ENCODE data around the gene RIN2.

Gene RIN2

GRCh38 chr20:19742974-19743639, 15.0 kb upstream of the RIN2 start:
- TF ChIP-seq, protein P1, sequence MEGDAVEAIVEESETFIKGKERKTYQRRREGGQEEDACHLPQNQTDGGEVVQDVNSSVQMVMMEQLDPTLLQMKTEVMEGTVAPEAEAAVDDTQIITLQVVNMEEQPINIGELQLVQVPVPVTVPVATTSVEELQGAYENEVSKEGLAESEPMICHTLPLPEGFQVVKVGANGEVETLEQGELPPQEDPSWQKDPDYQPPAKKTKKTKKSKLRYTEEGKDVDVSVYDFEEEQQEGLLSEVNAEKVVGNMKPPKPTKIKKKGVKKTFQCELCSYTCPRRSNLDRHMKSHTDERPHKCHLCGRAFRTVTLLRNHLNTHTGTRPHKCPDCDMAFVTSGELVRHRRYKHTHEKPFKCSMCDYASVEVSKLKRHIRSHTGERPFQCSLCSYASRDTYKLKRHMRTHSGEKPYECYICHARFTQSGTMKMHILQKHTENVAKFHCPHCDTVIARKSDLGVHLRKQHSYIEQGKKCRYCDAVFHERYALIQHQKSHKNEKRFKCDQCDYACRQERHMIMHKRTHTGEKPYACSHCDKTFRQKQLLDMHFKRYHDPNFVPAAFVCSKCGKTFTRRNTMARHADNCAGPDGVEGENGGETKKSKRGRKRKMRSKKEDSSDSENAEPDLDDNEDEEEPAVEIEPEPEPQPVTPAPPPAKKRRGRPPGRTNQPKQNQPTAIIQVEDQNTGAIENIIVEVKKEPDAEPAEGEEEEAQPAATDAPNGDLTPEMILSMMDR (IDR thresholded peaks at IDR 0.05), result no peak
- Histone ChIP-seq H3K9me3 (ENCODE audit: control insufficient read depth, low read length) (no peaks in the 10 kb centered on the region), H3K9ac (no peak overlapping the region), H3K27ac (no peak overlapping the region), H3K4me1 (no peaks in the 10 kb centered on the region), H3K36me3 (ENCODE audit: control insufficient read depth, insufficient read depth, low read length) (no peaks in the 10 kb centered on the region), H2AFZ (no peak overlapping the region), H3K79me2 (no peaks in the 10 kb centered on the region), H3K27me3 (ENCODE audit: control insufficient read depth, insufficient read depth, low read length) (no peaks in the 10 kb centered on the region), H3K4me3 (ENCODE audit: low read depth, low read length) (no peak overlapping the region), H3K4me2 (ENCODE audit: low read length) (no peak overlapping the region)

GRCh38 chr20:19743640-19743995, 14.4 kb upstream of the RIN2 start:
- Histone ChIP-seq H3K27ac (no peak overlapping the region), H3K9me3 (ENCODE audit: control insufficient read depth, low read length) (no peaks in the 10 kb centered on the region), H2AFZ (no peak overlapping the region), H3K79me2 (no peaks in the 10 kb centered on the region), H3K9ac (no peak overlapping the region), H3K4me1 (no peaks in the 10 kb centered on the region), H3K4me2 (ENCODE audit: low read length) (no peak overlapping the region), H3K4me3 (ENCODE audit: low read depth, low read length) (no peak overlapping the region), H3K27me3 (ENCODE audit: control insufficient read depth, insufficient read depth, low read length) (no peaks in the 10 kb centered on the region), H3K36me3 (ENCODE audit: control insufficient read depth, insufficient read depth, low read length) (no peaks in the 10 kb centered on the region)
- TF ChIP-seq, protein P1 (IDR thresholded peaks at IDR 0.05), result no peak

DNA sequence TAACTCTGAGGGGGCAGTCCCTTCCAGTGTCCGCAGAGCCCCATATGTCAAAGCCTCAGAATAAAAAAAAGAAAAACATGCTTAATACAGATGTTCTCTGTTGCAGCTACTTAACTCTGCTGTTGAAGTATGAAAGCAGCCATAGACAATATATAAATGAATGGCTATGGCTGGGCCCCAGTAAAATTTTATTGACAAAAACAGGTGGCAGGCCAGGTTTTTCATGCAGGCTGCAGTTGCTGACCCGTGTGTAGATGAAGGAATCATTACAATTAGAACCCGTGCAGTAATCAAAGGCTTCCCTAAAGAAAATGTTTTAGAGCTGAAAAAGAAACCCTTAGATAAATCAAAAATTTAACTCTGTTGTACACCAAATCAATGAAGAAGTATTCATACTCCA, 13.0 kb upstream of the RIN2 start:
- no peaks in the 10 kb centered on the region for H3K9me3 ChIP-seq (ENCODE audit: control insufficient read depth, low read length)
- TF ChIP-seq, protein P1 (IDR thresholded peaks at IDR 0.05), result no peak
- H3K27me3 ChIP-seq (ENCODE audit: control insufficient read depth, insufficient read depth, low read length), result no peaks in the 10 kb centered on the region
- H3K79me2 ChIP-seq, result no peaks in the 10 kb centered on the region
- H3K4me3 ChIP-seq (ENCODE audit: low read depth, low read length), result no peak overlapping the region
- no peaks in the 10 kb centered on the region for H3K36me3 ChIP-seq (ENCODE audit: control insufficient read depth, insufficient read depth, low read length)
- no peaks in the 10 kb centered on the region for H3K4me1 ChIP-seq
- no peak overlapping the region for H3K27ac ChIP-seq
- H3K4me2 ChIP-seq (ENCODE audit: low read length), result no peak overlapping the region
- no peak overlapping the region for H2AFZ ChIP-seq
- no peak overlapping the region for H3K9ac ChIP-seq

DNA sequence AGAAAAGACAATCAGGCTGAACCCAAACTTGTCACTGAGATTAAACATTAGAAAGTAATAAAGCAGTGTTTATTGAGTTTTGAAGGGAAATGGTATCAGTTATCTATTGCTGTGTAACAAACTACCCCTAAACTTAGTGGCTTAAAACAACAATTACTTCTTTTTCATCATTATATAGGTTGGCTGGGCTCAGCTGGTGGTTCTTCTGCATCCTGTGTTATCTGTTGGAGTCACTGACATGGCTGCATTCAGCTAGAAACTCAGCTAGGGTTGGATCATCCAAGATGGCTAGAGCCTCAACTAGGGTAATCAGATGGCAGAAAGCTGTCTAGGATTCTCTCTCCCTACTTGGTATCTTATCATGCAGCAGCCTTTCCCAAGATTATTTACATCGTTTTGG, 12.5 kb upstream of the RIN2 start:
- TF ChIP-seq, protein P1 (IDR thresholded peaks at IDR 0.05), result no peak
- Histone ChIP-seq H3K9me3 (ENCODE audit: control insufficient read depth, low read length) (no peaks in the 10 kb centered on the region), H3K9ac (no peak overlapping the region), H3K36me3 (ENCODE audit: control insufficient read depth, insufficient read depth, low read length) (no peaks in the 10 kb centered on the region), H3K4me2 (ENCODE audit: low read length) (no peak overlapping the region), H2AFZ (no peak overlapping the region), H3K4me1 (peaks cover 1% of the 10 kb centered on the region), H3K4me3 (ENCODE audit: low read depth, low read length) (no peak overlapping the region), H3K79me2 (no peaks in the 10 kb centered on the region), H3K27ac (no peak overlapping the region), H3K27me3 (ENCODE audit: control insufficient read depth, insufficient read depth, low read length) (no peaks in the 10 kb centered on the region)

- H3K4me2 ChIP-seq (ENCODE audit: low read length), result no peak overlapping the region
- no peaks in the 10 kb centered on the region for H3K79me2 ChIP-seq
- no peaks in the 10 kb centered on the region for H3K36me3 ChIP-seq (ENCODE audit: control insufficient read depth, insufficient read depth, low read length)
- H3K9ac ChIP-seq, result no peak overlapping the region
- no peaks in the 10 kb centered on the region for H3K9me3 ChIP-seq (ENCODE audit: control insufficient read depth, low read length)
- H3K27me3 ChIP-seq (ENCODE audit: control insufficient read depth, insufficient read depth, low read length), result no peaks in the 10 kb centered on the region
- TF ChIP-seq, protein P1 (IDR thresholded peaks at IDR 0.05), result no peak
- H3K4me1 ChIP-seq, result peaks cover 5% of the 10 kb centered on the region
- no peak overlapping the region for H3K27ac ChIP-seq
- H3K4me3 ChIP-seq (ENCODE audit: low read depth, low read length), result no peak overlapping the region
- no peak overlapping the region for H2AFZ ChIP-seq
Observed at GRCh38 chr20:19746396-19746795, 11.7 kb upstream of the RIN2 start.
